GM12892 (cell line): Measurements from ENCODE around the gene PNP. TPM values are rescaled to one million over a fixed set of nuclear protein-coding genes. Genes with fewer than 3 reads are reported as not detected.

Source experiments
- DNase-seq: peaks from one replicate; pipeline ENCODE4 v3.0.0; 2011; ENCODE audit not compliant: insufficient read length
- FAIRE-seq: peaks from 2 replicates; lab custom pipeline; 2011; peaks lifted over from hg19 to GRCh38; lab: Jason Lieb, UNC
- POLR2A ChIP-seq: IDR thresholded peaks from 2 replicates; pipeline ENCODE4 v1.6.1; 2011; ENCODE audit warnings: low read depth, low read length, control low read depth
- POLR2AphosphoS5 ChIP-seq: IDR thresholded peaks from 2 replicates; pipeline ENCODE4 v1.6.1; 2011; ENCODE audit warnings: low read depth, low read length, control low read depth
- TAF1 ChIP-seq: IDR thresholded peaks from 2 replicates; pipeline ENCODE4 v1.6.1; 2011; ENCODE audit warnings: low read depth, mild to moderate bottlenecking, control low read depth, low read length, borderline replicate concordance
- polyA plus RNA-seq: library from polyadenylated mRNA; unstranded; fragments of >200 nt; gene quantifications from one replicate; pipeline ENCODE4 v1.2.1, GENCODE V29; 2012; ENCODE audit warnings: missing spikeins, inconsistent platforms; ENCODE audit not compliant: missing spikeins

Gene PNP
- polyA plus RNA-seq, result 77.8 TPM

DNA sequence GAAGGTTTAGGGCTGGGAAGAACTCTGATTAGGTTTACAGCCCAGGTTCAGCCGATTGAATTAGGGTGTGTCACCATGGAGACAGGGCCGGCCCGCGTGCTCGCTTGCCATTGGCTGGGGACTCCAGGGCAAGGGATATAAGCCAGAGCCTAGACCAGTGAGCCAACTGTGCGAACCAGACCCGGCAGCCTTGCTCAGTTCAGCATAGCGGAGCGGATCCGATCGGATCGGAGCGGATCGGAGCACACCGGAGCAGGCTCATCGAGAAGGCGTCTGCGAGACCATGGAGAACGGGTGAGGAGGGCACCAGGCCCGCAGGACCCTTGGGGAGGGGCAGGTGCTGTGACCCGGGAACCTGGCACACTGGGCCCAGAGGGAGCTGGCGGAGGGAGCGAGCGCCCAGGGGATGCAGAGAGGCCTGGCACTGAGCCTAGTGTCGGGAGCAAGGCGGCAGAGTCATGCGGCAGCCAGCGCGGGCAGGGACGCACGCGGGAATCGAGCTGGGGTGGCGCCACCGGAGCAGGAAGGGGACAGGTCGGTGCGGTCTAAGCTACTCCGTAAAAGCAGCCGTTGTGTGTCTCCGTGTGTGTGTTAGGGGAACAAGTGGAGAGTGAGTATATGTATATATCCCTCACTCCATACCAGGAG lies at the start of gene PNP:
TSS of gene PNP (plus strand) at position 165 of the 648 bp plus-strand sequence. CDS start at position 284, 119 bp downstream.
- FAIRE-seq (peak; percentile 91), DNase-seq (peak; percentile 95)
- TF ChIP-seq POLR2A, result peak; percentile 100
- peak; percentile 100 for TF ChIP-seq POLR2AphosphoS5
- TF ChIP-seq TAF1, result peak; percentile 89

DNA sequence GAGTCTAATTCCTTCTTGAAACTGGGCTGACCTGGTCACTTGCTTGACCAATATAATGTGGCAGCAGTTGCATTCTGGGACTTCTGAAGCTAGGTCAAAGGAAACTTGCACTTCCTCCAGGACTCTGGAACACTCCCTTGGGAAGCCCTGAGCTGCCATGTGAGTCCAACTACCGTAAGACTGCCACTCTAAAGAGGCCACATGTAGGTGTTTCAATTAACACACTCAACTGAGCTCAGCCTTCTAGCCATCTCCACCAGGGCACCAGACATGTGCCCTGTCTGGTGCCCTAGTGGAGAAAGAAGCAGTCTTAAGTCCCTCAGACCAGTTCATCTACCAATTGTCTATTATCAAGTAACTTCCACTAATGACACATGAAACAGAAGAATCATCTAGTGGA lies 49.8 kb upstream of the PNP start:
- no peak for FAIRE-seq
- TF ChIP-seq TAF1, result no peak
- TF ChIP-seq POLR2A, result no peak
- TF ChIP-seq POLR2AphosphoS5, result no peak
- no peak for DNase-seq

DNA sequence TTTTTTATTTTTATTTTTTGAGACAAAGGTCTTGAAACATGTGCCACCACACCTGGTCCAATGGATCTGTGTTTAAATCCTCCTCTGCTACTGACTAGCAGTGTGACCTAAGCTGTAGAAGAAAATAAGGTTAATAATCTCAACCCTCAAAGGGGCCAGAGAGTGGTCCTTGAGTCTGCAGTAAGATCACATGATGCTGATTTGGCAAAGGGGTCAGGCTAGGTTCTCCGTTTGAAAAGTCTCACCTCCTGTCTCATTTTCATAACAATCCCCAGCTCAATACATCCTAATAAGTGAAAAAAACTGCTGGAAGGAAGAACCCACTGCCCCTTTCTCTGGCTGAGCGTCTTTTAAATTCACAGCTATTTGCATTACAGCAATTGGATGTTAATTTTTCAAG lies 47.9 kb upstream of the PNP start:
- peak; percentile 73 for FAIRE-seq
- no peak for DNase-seq
- TF ChIP-seq TAF1, result no peak
- no peak for TF ChIP-seq POLR2AphosphoS5

GRCh38 chr14:20422886-20423285 lies 46.3 kb upstream of the PNP start:
- no peak for FAIRE-seq
- TF ChIP-seq POLR2AphosphoS5 (no peak), TAF1 (no peak), POLR2A (no peak)

DNA sequence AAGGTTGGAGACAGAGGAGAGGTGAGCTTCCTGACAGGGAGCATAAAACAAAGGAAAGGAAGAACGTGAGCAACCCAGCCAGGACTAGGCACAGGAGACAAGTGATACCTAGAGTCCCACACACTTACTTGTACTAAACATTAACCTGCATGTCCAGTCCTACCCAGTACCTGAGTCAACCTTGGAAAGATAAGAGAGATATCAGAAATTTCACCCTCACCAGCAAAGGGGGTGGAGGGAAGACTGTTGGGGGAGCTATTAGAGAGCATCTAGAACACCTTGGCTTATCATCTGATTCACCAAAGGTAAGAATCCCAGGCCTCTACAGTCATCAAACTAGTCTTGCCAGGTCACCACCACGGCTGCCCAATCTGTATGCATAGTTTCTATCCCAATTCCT lies 44.4 kb upstream of the PNP start:
- TF ChIP-seq TAF1 (no peak), POLR2A (no peak), POLR2AphosphoS5 (no peak)
- FAIRE-seq (no peak), DNase-seq (no peak)

More at GRCh38 chr14:20422886-20423285, 46.3 kb upstream of the PNP start:
- DNase-seq, result no peak

GRCh38 chr14:20427231-20428009 lies 41.8 kb upstream of the PNP start:
- DNase-seq (peak; percentile 52), FAIRE-seq (peak; percentile 94)
- TF ChIP-seq POLR2AphosphoS5 (no peak), TAF1 (no peak), POLR2A (no peak)

DNA sequence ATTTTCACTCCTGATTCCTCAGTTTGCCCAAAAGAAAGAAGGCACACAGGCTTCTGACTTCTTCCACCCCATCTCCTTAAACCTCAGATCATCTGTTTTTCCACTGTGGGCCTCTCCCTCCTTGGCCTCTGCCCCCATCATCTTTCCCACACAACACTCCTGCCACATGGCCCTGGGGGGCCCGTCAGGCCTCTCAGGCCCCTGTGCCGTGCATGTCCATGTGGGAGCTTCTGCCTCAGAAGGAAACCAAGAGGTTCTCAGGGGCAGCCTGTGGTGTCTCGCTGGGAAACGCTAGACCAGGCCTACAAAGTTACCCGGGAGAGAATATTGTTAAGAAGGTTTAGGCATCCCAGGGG lies 41.2 kb upstream of the PNP start:
- TF ChIP-seq TAF1, result no peak
- TF ChIP-seq POLR2AphosphoS5, result 0 out of 2 replicates have a peak, but pooled peaks have one; percentile 38
- no peak for TF ChIP-seq POLR2A
- FAIRE-seq (no peak), DNase-seq (no peak)

DNA sequence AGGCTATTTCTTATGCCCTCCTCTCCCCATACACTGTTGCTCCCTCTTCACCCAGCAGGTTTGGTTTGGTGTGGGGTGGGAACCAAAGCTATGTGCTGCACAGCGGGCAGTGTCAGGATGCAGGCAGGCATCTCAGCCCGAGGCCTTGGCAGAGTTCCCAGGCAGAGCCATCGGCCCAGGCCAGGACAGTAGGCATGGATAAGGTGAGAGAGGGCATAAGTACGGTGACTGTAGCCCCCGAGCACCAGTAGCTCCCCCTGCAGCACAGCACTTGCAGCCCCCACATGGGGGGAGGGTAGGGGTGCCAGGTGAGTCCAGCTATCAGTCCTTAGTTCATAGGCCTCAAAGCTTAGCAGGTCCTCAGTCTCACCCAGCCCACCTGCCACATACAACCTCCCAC lies 40.4 kb upstream of the PNP start:
- FAIRE-seq (no peak), DNase-seq (no peak)
- TF ChIP-seq POLR2AphosphoS5 (no peak), POLR2A (no peak), TAF1 (no peak)

- DNase-seq (no peak), FAIRE-seq (no peak)
- no peak for TF ChIP-seq POLR2A
- no peak for TF ChIP-seq TAF1
- TF ChIP-seq POLR2AphosphoS5, result no peak
These were observed 39.2 kb upstream of the PNP start for GRCh38 chr14:20429801-20430669.

DNA sequence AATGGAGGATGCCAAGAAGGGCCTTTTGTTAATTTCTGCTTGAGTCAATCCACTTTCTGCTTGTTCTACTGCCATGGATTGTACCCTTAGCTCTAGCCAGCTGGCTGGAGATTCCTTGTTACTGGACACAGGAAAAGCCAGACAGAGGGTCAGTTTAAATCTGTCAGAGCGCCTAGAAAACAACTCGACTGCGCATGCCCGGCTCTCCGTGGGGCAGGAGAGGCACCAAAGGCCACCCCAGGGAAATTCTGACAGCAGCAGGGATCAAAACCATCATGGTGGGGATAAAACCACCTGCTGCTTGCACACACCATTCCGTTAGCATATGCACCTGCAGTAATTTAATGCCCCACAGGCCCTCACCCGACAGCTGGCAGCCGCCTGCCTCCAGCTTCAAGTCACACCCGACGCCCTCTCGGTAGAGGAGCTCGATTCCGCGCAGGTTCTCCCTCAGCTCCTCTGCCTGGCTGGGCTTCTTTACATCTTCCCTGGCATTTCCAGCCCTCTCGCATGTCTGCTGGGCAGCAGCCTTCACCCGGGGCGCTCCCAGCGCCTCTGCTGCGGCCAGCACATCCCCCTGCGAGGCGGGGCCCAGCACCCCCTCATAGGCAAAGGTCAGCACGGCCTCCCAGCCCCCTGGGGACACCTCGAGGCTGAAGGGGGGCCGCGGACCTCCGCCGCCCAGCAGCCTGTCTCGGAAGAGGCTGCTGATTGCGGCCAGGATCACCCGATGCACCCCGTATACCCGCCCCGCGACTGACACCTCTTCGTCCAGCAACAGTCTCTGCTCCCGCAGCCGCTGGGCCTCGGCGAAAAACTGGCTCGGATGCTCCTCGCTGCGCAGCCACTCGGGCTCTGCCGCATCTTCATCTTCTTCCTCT lies 34.3 kb upstream of the PNP start:
- TF ChIP-seq TAF1, result no peak
- no peak for TF ChIP-seq POLR2AphosphoS5
- TF ChIP-seq POLR2A, result no peak
- no peak for FAIRE-seq
- DNase-seq, result no peak
